ENCODE measurements around the gene B4GALNT2. TPM values are rescaled to one million over a fixed set of nuclear protein-coding genes. Genes with fewer than 3 reads are reported as not detected.
"Not testable (repeated sequence)": the region's sequence is repeated elsewhere in the genome, so short reads cannot be mapped to it uniquely, and the experiment has no call there.

The B4GALNT2 gene
- total RNA-seq, 1 donor from 2014 or later: not detected

- no peak for TF ChIP-seq CTCF (IDR thresholded peaks at IDR 0.05; ENCODE audit: borderline replicate concordance)
- no peak overlapping the region for H3K4me3 ChIP-seq
- H3K9me3 ChIP-seq (replicated peaks): peaks cover 11% of the 10 kb centered on the region
- H3K27ac ChIP-seq (replicated peaks): no peak overlapping the region
- intact Hi-C loops (cut with micrococcal nuclease): no loop called here
- H3K4me1 ChIP-seq: no peaks in the 10 kb centered on the region
- no peaks in the 10 kb centered on the region for H3K36me3 ChIP-seq
- DNase-seq: no peak
- H3K27me3 ChIP-seq (ENCODE audit: low read depth): peaks cover 95% of the 10 kb centered on the region
Measured at GRCh38 chr17:49168706-49169105, 36.1 kb downstream of the B4GALNT2 start.

GRCh38 chr17:49170216-49170615 is 37.6 kb downstream of the B4GALNT2 start:
- no peak overlapping the region for H3K4me3 ChIP-seq
- intact Hi-C loops (cut with micrococcal nuclease): no loop called here
- no peaks in the 10 kb centered on the region for H3K4me1 ChIP-seq
- peaks cover 26% of the 10 kb centered on the region for H3K9me3 ChIP-seq (replicated peaks)
- no peak for TF ChIP-seq CTCF (IDR thresholded peaks at IDR 0.05; ENCODE audit: borderline replicate concordance)
- H3K36me3 ChIP-seq: no peaks in the 10 kb centered on the region
- no peak for DNase-seq
- H3K27ac ChIP-seq (replicated peaks): no peak overlapping the region
- peaks cover 88% of the 10 kb centered on the region for H3K27me3 ChIP-seq (ENCODE audit: low read depth)

GRCh38 chr17:49170711-49171110 is 38.1 kb downstream of the B4GALNT2 start:
- H3K36me3 ChIP-seq; H3K4me3 ChIP-seq; H3K27ac ChIP-seq (replicated peaks); DNase-seq; H3K4me1 ChIP-seq; intact Hi-C loops (cut with micrococcal nuclease): not testable (repeated sequence)
- Histone ChIP-seq H3K9me3 (replicated peaks) (peaks cover 31% of the 10 kb centered on the region), H3K27me3 (ENCODE audit: low read depth) (peaks cover 83% of the 10 kb centered on the region)

GRCh38 chr17:49175978-49176377 is 43.4 kb downstream of the B4GALNT2 start:
- intact Hi-C loops (cut with micrococcal nuclease): loop anchor here (5.0 kb wide), 1 partner anchor 116 kb away; no protein-coding TSS in a partner anchor
- not testable (repeated sequence) for H3K4me1 ChIP-seq; H3K27ac ChIP-seq (replicated peaks); H3K4me3 ChIP-seq; DNase-seq; H3K36me3 ChIP-seq
- H3K27me3 ChIP-seq (ENCODE audit: low read depth): peaks cover 30% of the 10 kb centered on the region
- H3K9me3 ChIP-seq (replicated peaks): peaks cover 53% of the 10 kb centered on the region

- no peaks in the 10 kb centered on the region for H3K4me1 ChIP-seq
- no peak overlapping the region for H3K27ac ChIP-seq (replicated peaks)
- peak; percentile 67 for DNase-seq
- TF ChIP-seq CTCF (IDR thresholded peaks at IDR 0.05; ENCODE audit: borderline replicate concordance): peak; percentile 77
- H3K36me3 ChIP-seq: no peaks in the 10 kb centered on the region
- H3K9me3 ChIP-seq (replicated peaks): peaks cover 32% of the 10 kb centered on the region
- intact Hi-C loops (cut with micrococcal nuclease): loop anchor here (5.0 kb wide), 1 partner anchor 47 kb away; no protein-coding TSS in a partner anchor
- peaks cover 16% of the 10 kb centered on the region for H3K27me3 ChIP-seq (ENCODE audit: low read depth)
- H3K4me3 ChIP-seq: no peak overlapping the region
Measured at GRCh38 chr17:49180303-49180702, 47.7 kb downstream of the B4GALNT2 start.

GRCh38 chr17:49180998-49181635 is 48.5 kb downstream of the B4GALNT2 start:
- Histone ChIP-seq H3K9me3 (replicated peaks) (peaks cover 31% of the 10 kb centered on the region), H3K36me3 (no peaks in the 10 kb centered on the region), H3K4me1 (no peaks in the 10 kb centered on the region), H3K27ac (replicated peaks) (no peak overlapping the region), H3K27me3 (ENCODE audit: low read depth) (peaks cover 16% of the 10 kb centered on the region), H3K4me3 (no peak overlapping the region)
- intact Hi-C loops (cut with micrococcal nuclease): loop anchor here (5.0 kb wide), 1 partner anchor 46 kb away; no protein-coding TSS in a partner anchor
- no peak for DNase-seq
- TF ChIP-seq CTCF (IDR thresholded peaks at IDR 0.05; ENCODE audit: borderline replicate concordance): no peak

Data from left ventricle myocardium inferior (tissue), 1 donor.